Measurements from ENCODE around the gene CRTAC1.

DNA sequence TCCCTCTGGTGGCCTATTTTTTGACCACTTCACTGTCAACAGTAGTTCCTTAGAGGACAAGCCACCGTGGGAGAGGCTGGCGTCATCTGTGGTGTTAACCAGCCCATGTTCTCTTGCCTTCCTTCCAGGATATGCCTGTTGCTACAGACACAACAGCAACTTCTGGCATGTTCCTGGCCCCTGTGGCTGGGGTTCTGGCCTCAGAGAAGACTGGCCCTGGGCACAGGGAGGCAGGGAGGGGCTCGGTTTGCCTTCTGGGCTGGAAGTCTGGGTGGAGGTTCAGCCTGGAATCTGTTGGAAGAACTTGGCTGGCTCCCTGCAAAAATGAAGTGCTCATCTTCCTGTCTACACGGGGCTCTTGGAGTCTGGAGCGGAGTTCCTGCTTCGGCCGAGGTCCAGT, 155.0 kb downstream of the CRTAC1 start:
- TF ChIP-seq, protein P1, sequence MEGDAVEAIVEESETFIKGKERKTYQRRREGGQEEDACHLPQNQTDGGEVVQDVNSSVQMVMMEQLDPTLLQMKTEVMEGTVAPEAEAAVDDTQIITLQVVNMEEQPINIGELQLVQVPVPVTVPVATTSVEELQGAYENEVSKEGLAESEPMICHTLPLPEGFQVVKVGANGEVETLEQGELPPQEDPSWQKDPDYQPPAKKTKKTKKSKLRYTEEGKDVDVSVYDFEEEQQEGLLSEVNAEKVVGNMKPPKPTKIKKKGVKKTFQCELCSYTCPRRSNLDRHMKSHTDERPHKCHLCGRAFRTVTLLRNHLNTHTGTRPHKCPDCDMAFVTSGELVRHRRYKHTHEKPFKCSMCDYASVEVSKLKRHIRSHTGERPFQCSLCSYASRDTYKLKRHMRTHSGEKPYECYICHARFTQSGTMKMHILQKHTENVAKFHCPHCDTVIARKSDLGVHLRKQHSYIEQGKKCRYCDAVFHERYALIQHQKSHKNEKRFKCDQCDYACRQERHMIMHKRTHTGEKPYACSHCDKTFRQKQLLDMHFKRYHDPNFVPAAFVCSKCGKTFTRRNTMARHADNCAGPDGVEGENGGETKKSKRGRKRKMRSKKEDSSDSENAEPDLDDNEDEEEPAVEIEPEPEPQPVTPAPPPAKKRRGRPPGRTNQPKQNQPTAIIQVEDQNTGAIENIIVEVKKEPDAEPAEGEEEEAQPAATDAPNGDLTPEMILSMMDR (IDR thresholded peaks at IDR 0.05) = no peak
- no peak for TF ChIP-seq JUND (IDR thresholded peaks at IDR 0.05)
- no peak for TF ChIP-seq POLR2AphosphoS5 (IDR thresholded peaks at IDR 0.05; ENCODE audit: low read depth, low read length)
- TF ChIP-seq, protein P2, sequence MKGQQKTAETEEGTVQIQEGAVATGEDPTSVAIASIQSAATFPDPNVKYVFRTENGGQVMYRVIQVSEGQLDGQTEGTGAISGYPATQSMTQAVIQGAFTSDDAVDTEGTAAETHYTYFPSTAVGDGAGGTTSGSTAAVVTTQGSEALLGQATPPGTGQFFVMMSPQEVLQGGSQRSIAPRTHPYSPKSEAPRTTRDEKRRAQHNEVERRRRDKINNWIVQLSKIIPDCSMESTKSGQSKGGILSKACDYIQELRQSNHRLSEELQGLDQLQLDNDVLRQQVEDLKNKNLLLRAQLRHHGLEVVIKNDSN (IDR thresholded peaks at IDR 0.05; ENCODE audit: borderline replicate concordance, low read depth) = no peak
- TF ChIP-seq, protein P3, sequence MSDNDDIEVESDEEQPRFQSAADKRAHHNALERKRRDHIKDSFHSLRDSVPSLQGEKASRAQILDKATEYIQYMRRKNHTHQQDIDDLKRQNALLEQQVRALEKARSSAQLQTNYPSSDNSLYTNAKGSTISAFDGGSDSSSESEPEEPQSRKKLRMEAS (IDR thresholded peaks at IDR 0.05; ENCODE audit: low read depth) = no peak
- TF ChIP-seq, protein P4, sequence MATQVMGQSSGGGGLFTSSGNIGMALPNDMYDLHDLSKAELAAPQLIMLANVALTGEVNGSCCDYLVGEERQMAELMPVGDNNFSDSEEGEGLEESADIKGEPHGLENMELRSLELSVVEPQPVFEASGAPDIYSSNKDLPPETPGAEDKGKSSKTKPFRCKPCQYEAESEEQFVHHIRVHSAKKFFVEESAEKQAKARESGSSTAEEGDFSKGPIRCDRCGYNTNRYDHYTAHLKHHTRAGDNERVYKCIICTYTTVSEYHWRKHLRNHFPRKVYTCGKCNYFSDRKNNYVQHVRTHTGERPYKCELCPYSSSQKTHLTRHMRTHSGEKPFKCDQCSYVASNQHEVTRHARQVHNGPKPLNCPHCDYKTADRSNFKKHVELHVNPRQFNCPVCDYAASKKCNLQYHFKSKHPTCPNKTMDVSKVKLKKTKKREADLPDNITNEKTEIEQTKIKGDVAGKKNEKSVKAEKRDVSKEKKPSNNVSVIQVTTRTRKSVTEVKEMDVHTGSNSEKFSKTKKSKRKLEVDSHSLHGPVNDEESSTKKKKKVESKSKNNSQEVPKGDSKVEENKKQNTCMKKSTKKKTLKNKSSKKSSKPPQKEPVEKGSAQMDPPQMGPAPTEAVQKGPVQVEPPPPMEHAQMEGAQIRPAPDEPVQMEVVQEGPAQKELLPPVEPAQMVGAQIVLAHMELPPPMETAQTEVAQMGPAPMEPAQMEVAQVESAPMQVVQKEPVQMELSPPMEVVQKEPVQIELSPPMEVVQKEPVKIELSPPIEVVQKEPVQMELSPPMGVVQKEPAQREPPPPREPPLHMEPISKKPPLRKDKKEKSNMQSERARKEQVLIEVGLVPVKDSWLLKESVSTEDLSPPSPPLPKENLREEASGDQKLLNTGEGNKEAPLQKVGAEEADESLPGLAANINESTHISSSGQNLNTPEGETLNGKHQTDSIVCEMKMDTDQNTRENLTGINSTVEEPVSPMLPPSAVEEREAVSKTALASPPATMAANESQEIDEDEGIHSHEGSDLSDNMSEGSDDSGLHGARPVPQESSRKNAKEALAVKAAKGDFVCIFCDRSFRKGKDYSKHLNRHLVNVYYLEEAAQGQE (IDR thresholded peaks at IDR 0.05; ENCODE audit: low read depth, low read length) = no peak
